Upper lobe of left lung (tissue), 4 donors: ENCODE measurements around the gene CLNK.

Experiments
- CTCF ChIP-seq, 6 experiments: fragments of 450-650 bp in 4 of 6; fragments of 200-600 bp in 2 of 6; sonication (generic) in 2 of 6; IDR thresholded peaks; one replicate each; pipeline ENCODE4 v1.5.1; 2016 to 2019; ENCODE audit warnings: antibody characterized with exemption in 6 of 6
- POLR2A ChIP-seq, 4 donors: fragments of 450-650 bp; IDR thresholded peaks; one replicate each; pipeline ENCODE4 v1.5.1; 2016 to 2017; ENCODE audit warnings: antibody characterized with exemption in 4 of 4, mild to moderate bottlenecking in 2 of 4
- POLR2AphosphoS5 ChIP-seq, 2 donors: sonication (generic); formaldehyde crosslinking; IDR thresholded peaks; one replicate each; pipeline ENCODE4 v1.5.1; 2017; ENCODE audit warnings: antibody characterized with exemption in 2 of 2

DNA sequence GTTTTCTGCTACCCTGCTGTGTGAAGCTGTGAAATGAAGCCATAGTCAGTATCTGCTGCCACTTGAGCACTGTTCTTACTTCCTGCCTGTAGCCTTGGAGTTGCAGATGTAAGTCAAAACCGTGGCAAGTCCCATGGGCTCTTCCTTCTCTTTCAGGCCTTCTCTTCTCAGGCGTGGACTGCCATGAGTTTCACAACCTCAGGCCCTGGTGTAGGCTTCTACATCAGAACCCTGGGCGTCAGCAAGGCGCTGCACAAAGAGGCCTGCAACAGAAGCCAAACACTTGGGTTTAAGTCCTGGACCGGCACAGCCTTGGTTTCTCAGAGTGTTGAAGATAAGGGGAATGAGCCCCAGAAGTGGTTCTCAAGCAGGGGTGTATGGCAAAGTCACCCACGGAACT is 229.8 kb downstream of the CLNK start:
- no peak for TF ChIP-seq CTCF (IDR thresholded peaks at IDR 0.05)
- TF ChIP-seq POLR2AphosphoS5 (IDR thresholded peaks at IDR 0.05) = no peak
- TF ChIP-seq POLR2A (IDR thresholded peaks at IDR 0.05) = no peak
